Epithelial cell of esophagus (primary cell): ENCODE results near the gene MEGF11.

ENCODE experiments used
- DNase-seq: peaks from one replicate; pipeline ENCODE4 v3.0.0; 2010; ENCODE audit warnings: low read depth
- H3K4me3 ChIP-seq: 2 replicates; pipeline ENCODE4 v1.5.1; 2011; ENCODE audit warnings: mild to moderate bottlenecking, low read length, control low read depth
- CTCF ChIP-seq: IDR thresholded peaks from 2 replicates; pipeline ENCODE4 v1.5.1; 2011; ENCODE audit warnings: low read depth, mild to moderate bottlenecking, low read length, control low read depth, inconsistent platforms; ENCODE audit not compliant: insufficient read depth; ENCODE audit errors: missing control alignments

The MEGF11 gene

GRCh38 chr15:66162286-66162685 is 91.3 kb downstream of the MEGF11 start:
- no peak overlapping the region for H3K4me3 ChIP-seq
- no peak for TF ChIP-seq CTCF
- DNase-seq, result no peak

GRCh38 chr15:66161575-66162118 is 91.9 kb downstream of the MEGF11 start:
- no peak overlapping the region for H3K4me3 ChIP-seq
- TF ChIP-seq CTCF, result no peak
- no peak for DNase-seq

- no peak for TF ChIP-seq CTCF
- DNase-seq, result no peak
- H3K4me3 ChIP-seq, result no peak overlapping the region
Observed at GRCh38 chr15:66161108-66161507, 92.4 kb downstream of the MEGF11 start.

- no peak overlapping the region for H3K4me3 ChIP-seq
- DNase-seq, result no peak
- no peak for TF ChIP-seq CTCF
Observed at GRCh38 chr15:66157507-66157906, 96.0 kb downstream of the MEGF11 start.

- DNase-seq, result no peak
- no peak for TF ChIP-seq CTCF
- H3K4me3 ChIP-seq, result no peak overlapping the region
Observed at GRCh38 chr15:66156310-66156975, 97.1 kb downstream of the MEGF11 start.

GRCh38 chr15:66155065-66155464 is 98.5 kb downstream of the MEGF11 start:
- no peak for DNase-seq
- no peak for TF ChIP-seq CTCF
- H3K4me3 ChIP-seq, result no peak overlapping the region

- no peak for TF ChIP-seq CTCF
- H3K4me3 ChIP-seq, result no peak overlapping the region
Observed at GRCh38 chr15:66154581-66154980, 99.0 kb downstream of the MEGF11 start.

More at GRCh38 chr15:66154581-66154980, 99.0 kb downstream of the MEGF11 start:
- no peak for DNase-seq
